Loucy (cell line): ENCODE measurements around the gene PTGDS.

Source experiments
- CTCF ChIP-seq: fragments of 200-600 bp; sonication (generic); conservative IDR thresholded peaks from 2 replicates; pipeline ENCODE4 v1.5.1; 2014; ENCODE audit warnings: mild to moderate bottlenecking, antibody characterized with exemption, low read length
- EZH2phosphoT487 ChIP-seq: fragments of 200-600 bp; IDR thresholded peaks from 2 replicates; pipeline ENCODE4 v1.6.1; 2018; ENCODE audit warnings: antibody characterized with exemption, mild to moderate bottlenecking, moderate library complexity, borderline replicate concordance

- TF ChIP-seq EZH2phosphoT487 (no peak), CTCF (no peak)
Observed at GRCh38 chr9:136960212-136960937, 16.9 kb upstream of the PTGDS start.
